CD4-positive, alpha-beta T cell treated with Interferon gamma for 1 hour (primary cell): ENCODE results near the gene WDPCP.
"Not testable (repeated sequence)": the region's sequence is repeated elsewhere in the genome, so short reads cannot be mapped to it uniquely, and the experiment has no call there.

Experiments used
- DNase-seq: peaks from one replicate; pipeline ENCODE4 v3.0.0-alpha.2; 2020

WDPCP gene

GRCh38 chr2:63192889-63193774, 395.1 kb downstream of the WDPCP start:
- no peak for DNase-seq

DNA sequence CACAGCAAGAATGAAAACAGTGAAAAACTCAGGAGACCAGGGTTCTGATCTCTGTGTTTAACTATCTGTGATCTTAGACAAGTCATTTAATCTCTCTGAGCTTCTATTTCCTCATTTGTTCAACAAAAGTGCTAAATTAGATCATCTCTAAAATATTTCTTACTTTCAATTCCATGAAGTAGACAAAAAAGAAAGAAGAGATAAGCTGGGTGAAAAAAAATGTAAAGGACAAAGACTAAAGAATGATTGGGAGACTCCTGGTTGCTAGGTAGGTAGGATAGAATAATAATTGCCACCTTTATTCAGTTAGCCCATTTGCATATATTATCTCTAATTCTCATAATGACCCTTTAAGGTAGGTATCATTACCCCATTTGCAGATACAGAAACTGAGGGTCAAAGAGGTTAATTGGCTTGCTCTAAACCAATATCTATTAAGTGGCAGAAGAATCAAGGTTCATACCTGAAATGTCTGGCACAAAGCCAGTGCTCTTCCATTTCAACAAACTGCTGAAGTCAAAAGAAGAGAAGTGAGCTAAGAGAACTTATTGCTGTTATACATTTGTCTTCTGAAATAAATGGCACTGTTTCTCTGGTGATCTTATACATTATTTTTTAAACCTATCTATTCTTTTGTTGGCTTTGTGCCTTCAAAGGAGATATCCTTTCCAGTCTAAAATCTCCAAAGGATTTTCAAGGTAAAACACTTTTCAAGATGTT, 395.9 kb downstream of the WDPCP start:
- no peak for DNase-seq

GRCh38 chr2:63189026-63189425, 399.3 kb downstream of the WDPCP start:
- no peak for DNase-seq

- no peak for DNase-seq
These were observed 401.9 kb downstream of the WDPCP start for GRCh38 chr2:63186331-63186730.

DNA sequence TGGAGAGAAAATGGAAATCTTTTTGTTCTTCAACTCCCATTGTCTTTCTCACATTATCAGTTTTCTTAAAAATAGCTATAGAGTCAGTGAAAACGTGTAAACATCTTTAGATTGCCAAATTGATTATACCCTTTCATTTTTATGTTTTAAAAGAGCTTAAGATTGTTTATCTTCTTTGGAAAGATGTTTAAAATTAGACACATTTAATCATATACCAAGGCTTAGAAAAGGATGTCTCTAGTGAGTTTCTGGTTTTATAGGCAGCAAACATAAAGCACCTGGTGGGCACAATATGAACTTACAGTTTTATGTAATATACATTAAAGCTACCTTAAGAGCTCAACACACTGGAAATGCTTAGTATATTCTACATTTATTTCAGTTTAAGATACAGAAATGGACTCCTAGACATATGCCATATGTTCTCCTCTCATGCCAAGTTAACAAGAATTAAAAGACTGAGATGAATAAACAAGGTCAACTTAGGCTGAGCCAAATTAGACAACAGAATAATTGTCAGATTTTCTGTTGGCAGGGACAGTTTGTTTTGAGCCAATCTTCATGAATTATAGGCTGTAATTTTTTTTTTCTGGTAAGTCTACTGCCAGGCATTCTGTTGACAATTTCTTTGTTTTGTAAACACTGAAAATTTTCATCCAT, 425.0 kb downstream of the WDPCP start:
- no peak for DNase-seq

- no peak for DNase-seq
These were observed 429.0 kb downstream of the WDPCP start for GRCh38 chr2:63159262-63159661.

DNA sequence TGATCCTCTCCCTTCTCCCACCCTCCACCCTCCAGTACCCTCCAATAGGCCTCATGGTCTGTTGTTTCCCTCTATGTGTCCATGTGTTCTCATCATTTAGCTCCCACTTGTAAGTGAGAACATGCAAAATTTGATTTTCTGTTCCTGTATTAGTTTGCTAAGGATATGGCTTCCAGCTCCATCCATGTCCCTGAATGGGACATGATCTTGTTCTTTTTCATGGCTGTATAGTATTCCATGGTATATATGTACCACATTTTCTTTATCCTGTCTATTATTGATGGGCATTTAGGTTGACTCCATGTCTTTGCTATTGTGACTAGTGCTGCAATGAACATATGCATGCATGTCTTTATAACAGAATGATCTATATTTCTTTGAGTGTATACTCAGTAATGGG, 451.6 kb downstream of the WDPCP start:
- not testable (repeated sequence) for DNase-seq

DNA sequence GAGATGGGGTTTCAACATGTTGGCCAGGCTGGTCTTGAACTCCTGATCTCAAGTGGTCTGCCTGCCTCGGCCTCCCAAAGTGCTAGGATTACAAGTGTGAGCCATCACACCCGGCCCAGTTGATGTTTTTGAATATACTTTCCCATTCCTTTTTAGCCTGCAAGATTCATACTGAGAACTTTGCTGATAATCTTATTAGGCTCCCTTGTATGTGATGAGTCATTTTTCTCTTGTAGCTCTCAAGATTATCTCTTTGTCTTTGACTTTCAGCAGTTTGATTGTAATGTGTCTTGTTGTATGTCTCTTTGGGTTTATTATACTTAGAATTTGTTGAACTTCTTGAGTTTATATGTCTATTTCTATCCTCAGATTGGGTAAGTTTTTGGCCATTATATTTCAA, 456.3 kb downstream of the WDPCP start:
- no peak for DNase-seq

GRCh38 chr2:63131196-63131595, 457.1 kb downstream of the WDPCP start:
- no peak for DNase-seq

GRCh38 chr2:63127594-63127993, 460.7 kb downstream of the WDPCP start:
- DNase-seq, result no peak

- no peak for DNase-seq
These were observed 463.4 kb downstream of the WDPCP start for GRCh38 chr2:63124850-63125249.

DNA sequence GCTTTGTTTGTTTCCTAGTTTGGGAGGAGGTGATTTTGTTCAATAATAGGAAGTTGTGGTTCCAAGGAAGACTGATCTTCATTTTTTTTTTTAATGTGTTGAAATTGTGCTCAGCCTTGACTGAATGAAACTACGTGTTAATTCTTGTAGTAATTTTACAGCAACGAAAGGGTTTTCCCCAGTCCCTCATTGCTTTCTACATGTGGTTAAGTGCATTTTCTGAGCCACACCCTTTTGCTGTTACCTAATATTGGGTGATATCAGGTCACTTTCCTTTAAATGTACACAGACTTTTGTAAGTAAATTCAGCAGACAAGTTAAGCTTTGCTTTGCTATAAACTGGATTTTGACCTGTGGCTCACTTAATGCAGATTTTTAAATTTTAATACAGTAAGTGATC, 464.1 kb downstream of the WDPCP start:
- no peak for DNase-seq

DNA sequence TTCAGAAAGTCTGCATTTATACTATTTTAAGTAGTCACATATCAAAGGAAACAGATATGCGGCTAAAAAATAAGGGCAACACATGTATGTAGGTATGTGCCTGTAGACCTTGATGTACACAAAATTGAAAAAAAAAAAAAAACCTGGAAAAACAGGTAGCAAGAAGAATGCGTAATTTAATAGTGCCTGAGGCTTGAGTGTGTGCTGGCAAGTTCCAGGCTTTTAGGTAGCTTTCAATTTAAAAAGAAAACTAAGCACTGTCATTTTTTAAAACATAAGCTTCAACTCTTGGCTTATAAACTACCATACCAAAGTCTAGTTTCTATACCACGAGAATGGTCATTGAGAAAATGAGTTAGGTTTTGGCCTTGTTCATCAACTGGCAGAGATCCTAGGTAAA, 465.4 kb downstream of the WDPCP start:
- DNase-seq, result no peak

- DNase-seq, result no peak
These were observed 467.0 kb downstream of the WDPCP start for GRCh38 chr2:63121055-63121834.

DNA sequence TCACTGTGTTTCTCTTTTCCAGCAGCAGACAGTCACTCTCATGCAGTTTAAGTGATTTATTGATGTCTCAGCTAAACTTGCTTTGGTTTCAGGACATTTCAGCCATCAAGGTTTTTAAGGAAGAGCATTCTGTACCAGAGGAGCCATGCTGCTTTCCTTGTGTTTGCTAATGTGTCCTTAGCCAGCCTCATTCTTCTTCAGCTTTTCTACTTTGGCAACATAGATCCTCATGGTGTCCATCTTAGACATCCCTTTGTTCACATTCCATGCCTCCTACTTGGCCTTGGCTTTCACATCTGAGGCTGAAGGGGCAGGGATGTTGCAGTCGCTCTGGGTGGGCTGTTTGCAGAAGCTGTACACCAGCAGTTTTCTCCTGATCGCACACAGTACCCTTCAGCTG, 469.5 kb downstream of the WDPCP start:
- no peak for DNase-seq

GRCh38 chr2:63104482-63104881, 483.8 kb downstream of the WDPCP start:
- no peak for DNase-seq

GRCh38 chr2:63101954-63102353, 486.3 kb downstream of the WDPCP start:
- DNase-seq, result no peak

DNA sequence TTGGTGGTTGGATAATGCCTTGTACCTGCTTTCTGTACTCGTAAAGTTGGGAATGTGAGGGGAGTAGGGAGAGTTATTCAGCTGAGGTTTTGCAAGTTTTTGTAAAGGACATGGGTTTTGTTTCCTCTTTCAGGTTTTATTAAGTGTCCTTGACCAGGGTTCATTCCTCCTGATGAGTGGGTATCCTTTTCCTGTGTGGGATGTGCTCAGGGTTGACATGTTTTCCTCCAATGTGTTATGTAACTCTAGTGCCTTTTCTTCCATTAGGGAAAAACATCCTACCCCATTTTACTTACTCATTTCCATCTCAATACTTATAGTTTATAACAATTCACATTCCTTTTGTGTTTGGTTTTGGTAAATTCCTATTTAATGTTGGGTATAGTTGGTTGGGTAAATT, 489.2 kb downstream of the WDPCP start:
- DNase-seq, result no peak

DNA sequence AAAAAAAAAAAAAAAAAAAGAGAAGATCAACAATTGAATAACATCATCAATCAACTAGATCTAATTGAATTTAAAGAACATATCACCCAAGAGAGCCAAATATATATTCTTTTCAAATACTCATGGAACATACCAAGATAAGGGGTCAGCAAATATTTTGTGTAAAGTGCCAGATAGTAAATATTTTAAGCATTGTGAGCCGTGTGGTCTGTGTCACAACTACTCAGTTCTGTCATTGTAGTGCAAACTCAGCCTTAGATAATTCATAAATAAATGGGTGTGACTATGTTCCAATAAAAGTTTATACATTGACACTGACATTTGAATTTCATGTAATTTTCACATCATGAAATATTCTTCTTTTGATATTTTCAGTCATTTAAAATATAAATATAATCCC, 491.8 kb downstream of the WDPCP start:
- DNase-seq, result no peak

GRCh38 chr2:63093502-63093901, 494.8 kb downstream of the WDPCP start:
- no peak for DNase-seq

DNA sequence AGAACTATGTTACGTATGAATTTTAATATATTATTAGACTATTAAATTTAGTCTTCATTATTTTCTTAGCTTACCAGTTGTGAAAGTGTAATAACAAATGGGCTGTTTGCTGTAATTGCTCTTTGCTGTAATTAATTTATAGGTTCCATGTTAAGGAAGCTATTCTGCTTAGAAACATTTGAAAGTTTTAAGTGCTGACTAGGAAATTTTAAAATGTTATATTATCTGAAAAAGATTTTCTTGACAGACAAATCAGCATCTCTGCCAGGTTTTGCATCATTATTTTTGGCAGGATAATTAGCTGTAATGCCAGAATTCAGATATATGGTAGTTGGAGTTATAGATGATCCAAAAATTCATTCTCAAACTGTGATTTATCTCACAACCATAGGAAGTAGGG, 495.4 kb downstream of the WDPCP start:
- no peak for DNase-seq

GRCh38 chr2:63092401-63092800, 495.9 kb downstream of the WDPCP start:
- no peak for DNase-seq

GRCh38 chr2:63086687-63087086, 501.6 kb downstream of the WDPCP start:
- DNase-seq, result no peak
